Hepatocyte (in vitro differentiated cells): Measurements from ENCODE around the gene CDAN1. TPM values are rescaled to one million over a fixed set of nuclear protein-coding genes. Genes with fewer than 3 reads are reported as not detected.

Experiments
- DNase-seq: peaks from one replicate; pipeline ENCODE4 v3.0.0-alpha.2; 2016; ENCODE audit warnings: low spot score
- H2AFZ ChIP-seq: fragments of 200-600 bp; sonication (generic); 2 replicates; pipeline ENCODE4 v1.6.0; 2016; ENCODE audit warnings: antibody characterized with exemption, mild to moderate bottlenecking
- H3K27ac ChIP-seq: fragments of 200-600 bp; sonication (generic); 2 replicates; pipeline ENCODE4 v1.5.1; 2016; ENCODE audit warnings: mild to moderate bottlenecking
- H3K27me3 ChIP-seq: fragments of 200-600 bp; sonication (generic); 2 replicates; pipeline ENCODE4 v1.6.1; 2016
- H3K36me3 ChIP-seq: fragments of 200-600 bp; sonication (generic); replicated peaks from 2 replicates; pipeline ENCODE4 v1.5.1; 2016; ENCODE audit warnings: low read depth; ENCODE audit not compliant: insufficient read depth
- H3K4me1 ChIP-seq: fragments of 200-600 bp; sonication (generic); 2 replicates; pipeline ENCODE4 v1.5.1; 2016; ENCODE audit warnings: mild to moderate bottlenecking, moderate library complexity; ENCODE audit not compliant: insufficient read depth
- H3K4me2 ChIP-seq: fragments of 200-600 bp; sonication (generic); 2 replicates; pipeline ENCODE4 v1.6.0; 2016
- H3K4me3 ChIP-seq: fragments of 200-600 bp; sonication (generic); 2 replicates; pipeline ENCODE4 v1.5.1; 2016; ENCODE audit warnings: mild to moderate bottlenecking
- H3K79me2 ChIP-seq: fragments of 200-600 bp; sonication (generic); 2 replicates; pipeline ENCODE4 v1.6.0; 2017; ENCODE audit warnings: mild to moderate bottlenecking
- H3K9me2 ChIP-seq: fragments of 200-600 bp; sonication (generic); replicated peaks from 2 replicates; pipeline ENCODE4 v1.6.0; 2017; ENCODE audit warnings: mild to moderate bottlenecking; ENCODE audit not compliant: insufficient read depth
- H3K9me3 ChIP-seq: fragments of 200-600 bp; sonication (generic); 2 replicates; pipeline ENCODE4 v1.5.1; 2016; ENCODE audit warnings: low read depth, mild to moderate bottlenecking
- H4K20me1 ChIP-seq: fragments of 200-600 bp; sonication (generic); 2 replicates; pipeline ENCODE4 v1.6.0; 2016; ENCODE audit warnings: mild to moderate bottlenecking; ENCODE audit not compliant: insufficient read depth, poor library complexity, severe bottlenecking
- CTCF ChIP-seq: fragments of 200-600 bp; sonication (generic); IDR thresholded peaks from 2 replicates; pipeline ENCODE4 v1.5.1; 2016; ENCODE audit warnings: antibody characterized with exemption, mild to moderate bottlenecking; ENCODE audit not compliant: poor library complexity
- EZH2 ChIP-seq: fragments of 200-600 bp; sonication (generic); IDR thresholded peaks from 2 replicates; pipeline ENCODE4 v1.6.1; 2016; ENCODE audit warnings: antibody characterized with exemption, mild to moderate bottlenecking, borderline replicate concordance
- EZH2phosphoT487 ChIP-seq: fragments of 200-600 bp; sonication (generic); IDR thresholded peaks from one replicate; pipeline ENCODE4 v1.6.1; 2018; ENCODE audit warnings: antibody characterized with exemption, mild to moderate bottlenecking, low read depth, moderate library complexity; ENCODE audit not compliant: unreplicated experiment, severe bottlenecking
- WGBS: methylation state at CpG from one replicate; pipeline ENCODE4 v1.1.6; 2016; ENCODE audit warnings: low lambda C conversion rate; ENCODE audit errors: missing lambda C conversion rate; 5-methylcytosine and 5-hydroxymethylcytosine counted together
- polyA plus RNA-seq: library from polyadenylated mRNA; unstranded; fragments of >200 nt; fragmentation: Nextera tagmentation; extraction: Ambion mirVana; gene quantifications from 2 replicates; pipeline ENCODE4 v1.2.1, GENCODE V29; 2016
- total RNA-seq: library from RNA; depleted of rRNA; stranded (reverse); fragments of >200 nt; gene quantifications from 2 replicates; pipeline ENCODE4 v1.2.3, GENCODE V29; 2014

The CDAN1 gene
- total and polyA plus RNA-seq, 2 experiments from 2014 or later: 12.3 to 13.9 TPM

- H3K9me3 ChIP-seq: no peaks in the 10 kb centered on the region
- H3K4me2 ChIP-seq: no peak overlapping the region
- H2AFZ ChIP-seq: no peak overlapping the region
- 89% methylated on average over 1 of the region's 1 CpG for WGBS
- no peaks in the 10 kb centered on the region for H3K4me1 ChIP-seq
- H3K36me3 ChIP-seq: no peaks in the 10 kb centered on the region
- H3K4me3 ChIP-seq: no peak overlapping the region
- TF ChIP-seq CTCF: no peak
- no peak for TF ChIP-seq EZH2
- TF ChIP-seq EZH2phosphoT487: no peak
- H3K27ac ChIP-seq: no peak overlapping the region
- H3K9me2 ChIP-seq: no peaks in the 10 kb centered on the region
- DNase-seq: no peak
- H4K20me1 ChIP-seq: no peaks in the 10 kb centered on the region
- no peaks in the 10 kb centered on the region for H3K79me2 ChIP-seq
- no peaks in the 10 kb centered on the region for H3K27me3 ChIP-seq
These were observed 44.4 kb downstream of the CDAN1 start for GRCh38 chr15:42692536-42692935.

GRCh38 chr15:42691770-42692169, 45.2 kb downstream of the CDAN1 start:
- no peaks in the 10 kb centered on the region for H4K20me1 ChIP-seq
- H3K27ac ChIP-seq: no peak overlapping the region
- H3K27me3 ChIP-seq: no peaks in the 10 kb centered on the region
- H2AFZ ChIP-seq: no peak overlapping the region
- no peaks in the 10 kb centered on the region for H3K9me2 ChIP-seq
- no peaks in the 10 kb centered on the region for H3K79me2 ChIP-seq
- H3K4me1 ChIP-seq: no peaks in the 10 kb centered on the region
- DNase-seq: no peak
- no peak overlapping the region for H3K4me3 ChIP-seq
- no peaks in the 10 kb centered on the region for H3K36me3 ChIP-seq
- no peaks in the 10 kb centered on the region for H3K9me3 ChIP-seq
- H3K4me2 ChIP-seq: no peak overlapping the region
- 92% methylated on average over 9 of the region's 9 CpGs for WGBS
- no peak for TF ChIP-seq EZH2phosphoT487
- TF ChIP-seq CTCF: no peak
- TF ChIP-seq EZH2: no peak

- Histone ChIP-seq H3K36me3 (no peaks in the 10 kb centered on the region), H3K27me3 (no peaks in the 10 kb centered on the region), H3K4me2 (no peak overlapping the region), H3K9me3 (no peaks in the 10 kb centered on the region), H3K79me2 (no peaks in the 10 kb centered on the region), H4K20me1 (no peaks in the 10 kb centered on the region), H3K4me3 (no peak overlapping the region), H3K27ac (no peak overlapping the region), H3K9me2 (no peaks in the 10 kb centered on the region), H3K4me1 (no peaks in the 10 kb centered on the region), H2AFZ (no peak overlapping the region)
- no peak for DNase-seq
- WGBS: 90% methylated on average over 4 of the region's 4 CpGs
- no peak for TF ChIP-seq EZH2
These were observed 45.6 kb downstream of the CDAN1 start for GRCh38 chr15:42691308-42691707.

- Histone ChIP-seq H3K27me3 (no peaks in the 10 kb centered on the region), H3K9me3 (no peaks in the 10 kb centered on the region), H3K79me2 (no peaks in the 10 kb centered on the region), H3K9me2 (no peaks in the 10 kb centered on the region), H4K20me1 (no peaks in the 10 kb centered on the region), H3K4me1 (no peaks in the 10 kb centered on the region), H3K4me2 (no peak overlapping the region), H3K27ac (no peak overlapping the region), H2AFZ (no peak overlapping the region), H3K4me3 (no peak overlapping the region), H3K36me3 (no peaks in the 10 kb centered on the region)
- TF ChIP-seq EZH2 (no peak), CTCF (no peak), EZH2phosphoT487 (no peak)
- WGBS: 87% methylated on average over 3 of the region's 3 CpGs
- no peak for DNase-seq
These were observed 48.6 kb downstream of the CDAN1 start for GRCh38 chr15:42688301-42688700.
